NOMO-1 (cell line): ENCODE data around the gene RAB21.
"Not testable (repeated sequence)": the region's sequence is repeated elsewhere in the genome, so short reads cannot be mapped to it uniquely, and the experiment has no call there.

Experiments
- DNase-seq, 2 experiments: peaks; one replicate each; lab custom pipeline; 2025; ENCODE audit not compliant: unreplicated experiment in 2 of 2; lab: John Stamatoyannopoulos, UW

RAB21 gene

GRCh38 chr12:71749666-71750065, 5.0 kb upstream of the RAB21 start:
- DNase-seq: no peak

GRCh38 chr12:71752891-71753290, 1.8 kb upstream of the RAB21 start:
- no peak for DNase-seq

GRCh38 chr12:71755146-71755892, 656 bp downstream of the RAB21 start:
- DNase-seq: peak; percentile 37 to 65

GRCh38 chr12:71756054-71756690, 1.5 kb downstream of the RAB21 start:
- DNase-seq: peak in 1 of 2 experiments; percentile 10

GRCh38 chr12:71759941-71760340, 5.3 kb downstream of the RAB21 start:
- no peak for DNase-seq

- no peak for DNase-seq
These were observed 5.8 kb downstream of the RAB21 start for GRCh38 chr12:71760471-71760870.

GRCh38 chr12:71761354-71761753, 6.7 kb downstream of the RAB21 start:
- DNase-seq: not testable (repeated sequence)

- no peak for DNase-seq
These were observed 9.2 kb downstream of the RAB21 start for GRCh38 chr12:71763677-71764379.

- no peak for DNase-seq
These were observed 10.1 kb downstream of the RAB21 start for GRCh38 chr12:71764587-71765321.

GRCh38 chr12:71766202-71766601, 11.5 kb downstream of the RAB21 start:
- no peak for DNase-seq

GRCh38 chr12:71767183-71767582, 12.5 kb downstream of the RAB21 start:
- DNase-seq: no peak

GRCh38 chr12:71768900-71769299, 14.2 kb downstream of the RAB21 start:
- DNase-seq: no peak

- no peak for DNase-seq
These were observed 16.4 kb downstream of the RAB21 start for GRCh38 chr12:71771069-71771468.

- DNase-seq: peak; percentile 14 to 77
These were observed 18.1 kb downstream of the RAB21 start for GRCh38 chr12:71772735-71773134.

GRCh38 chr12:71780237-71780822, 25.7 kb downstream of the RAB21 start:
- DNase-seq: peak; percentile 15

- peak; percentile 11 to 56 for DNase-seq
These were observed 27.4 kb downstream of the RAB21 start for GRCh38 chr12:71782017-71782416.

GRCh38 chr12:71786829-71787228, 32.2 kb downstream of the RAB21 start:
- peak; percentile 9 to 44 for DNase-seq

GRCh38 chr12:71787580-71787979, 32.9 kb downstream of the RAB21 start:
- peak; percentile 64 to 80 for DNase-seq

GRCh38 chr12:71790331-71790730, 35.7 kb downstream of the RAB21 start:
- DNase-seq: peak in 1 of 2 experiments; percentile 12

- DNase-seq: no peak
These were observed 36.9 kb downstream of the RAB21 start for GRCh38 chr12:71791473-71792150.
